K562 (cell line): Measurements from ENCODE around the gene NRP2. TPM values are rescaled to one million over a fixed set of nuclear protein-coding genes. Genes with fewer than 3 reads are reported as not detected.

ENCODE experiments used
- ATAC-seq: fragments of 200-7000 bp; cut with Tn5 transposase; 3 replicates; pipeline ENCODE4 v1.9.1; 2020; ENCODE audit warnings: moderate library complexity
- BruUV-seq: library from RNA; stranded (reverse); fragments of 400-500 nt; replicated peaks from 2 replicates; lab custom pipeline; 2021; lab: Mats Ljungman, UMichigan
- CTCF ChIA-PET: fragments of 300-600 bp; formaldehyde crosslinking; extraction: SDS; loops from one replicate; lab custom pipeline; 2021; ENCODE audit warnings: low intra/inter-chr PET ratio; lab: Yijun Ruan, JAX
- POLR2A ChIA-PET: fragments of 300-600, 350-650 bp; sonication (Branson Sonifier 250); formaldehyde crosslinking; extraction: SDS; loops from one replicate; lab custom pipeline; 2021; ENCODE audit warnings: antibody characterized with exemption, inconsistent platforms; lab: Yijun Ruan, JAX
- DNase-seq, 4 experiments: peaks; one replicate each; pipeline versions ENCODE4 v3.0.0 to v3.0.0-alpha.2; 2011 to 2018; ENCODE audit warnings: low spot score in 3 of 4, mixed read lengths in 3 of 4; ENCODE audit errors: extremely low read depth in 1 of 4
- FAIRE-seq: peaks from 2 replicates; lab custom pipeline; 2011; peaks lifted over from hg19 to GRCh38; lab: Jason Lieb, UNC
- H2AFZ ChIP-seq: 2 replicates; pipeline ENCODE4 v1.6.0; 2011; ENCODE audit warnings: low read depth, low read length, control low read depth, inconsistent platforms
- H3K27ac ChIP-seq: fragments of 200-600 bp; 3 replicates; pipeline ENCODE4 v1.8.0; 2011; ENCODE audit warnings: low read depth, mild to moderate bottlenecking, control low read depth, inconsistent platforms, low read length, moderate library complexity, mixed read lengths; ENCODE audit errors: extremely low read depth
- H3K27me3 ChIP-seq, 2 experiments: fragments of 300-600 bp in 1 of 2; 2 replicates in 1 of 2; 3 replicates in 1 of 2; pipeline versions ENCODE4 v1.6.0 to v1.8.0; 2011; ENCODE audit warnings: inconsistent platforms in 2 of 2, low read length in 2 of 2, mild to moderate bottlenecking in 1 of 2, mixed read lengths in 1 of 2, moderate library complexity in 1 of 2; ENCODE audit not compliant: control insufficient read depth in 2 of 2, insufficient read depth in 2 of 2
- H3K36me3 ChIP-seq: fragments of 300-600 bp; 3 replicates; pipeline ENCODE4 v1.8.0; 2011; ENCODE audit warnings: mild to moderate bottlenecking, low read length, inconsistent platforms; ENCODE audit not compliant: control insufficient read depth, insufficient read depth
- H3K4me1 ChIP-seq, 2 experiments: fragments of 200-600 bp in 1 of 2; replicated peaks in 1 of 2; 2 replicates in 1 of 2; 3 replicates in 1 of 2; pipeline versions ENCODE4 v1.5.1 to v1.8.0; 2011; ENCODE audit warnings: inconsistent platforms in 2 of 2, low read length in 2 of 2, mild to moderate bottlenecking in 1 of 2, mixed read lengths in 1 of 2, moderate library complexity in 1 of 2; ENCODE audit not compliant: control insufficient read depth in 2 of 2, insufficient read depth in 2 of 2
- H3K4me2 ChIP-seq: 2 replicates; pipeline ENCODE4 v1.6.1; 2011; ENCODE audit warnings: low read length, control low read depth, inconsistent platforms, mixed read lengths; ENCODE audit not compliant: insufficient read depth
- H3K4me3 ChIP-seq: fragments of 200-600 bp; sonication (generic), shearing (Covaris generic); 2 replicates; pipeline ENCODE4 v1.5.1; 2016; ENCODE audit warnings: control low read depth, inconsistent platforms
- H3K79me2 ChIP-seq: fragments of 200-600 bp; 3 replicates; pipeline ENCODE4 v1.8.0; 2011; ENCODE audit warnings: low read length, inconsistent platforms; ENCODE audit not compliant: control insufficient read depth, insufficient read depth
- H3K9ac ChIP-seq, 2 experiments: 2 replicates each; pipeline versions ENCODE4 v1.6.0 to v1.6.1; 2011; ENCODE audit warnings: low read depth in 2 of 2, low read length in 2 of 2, control low read depth in 1 of 2, inconsistent platforms in 1 of 2, mild to moderate bottlenecking in 1 of 2, mixed read lengths in 1 of 2; ENCODE audit not compliant: insufficient read depth in 1 of 2
- H3K9me1 ChIP-seq: one replicate; pipeline ENCODE4 v1.6.0; 2011; ENCODE audit warnings: inconsistent platforms, mild to moderate bottlenecking, low read length, moderate library complexity; ENCODE audit not compliant: control insufficient read depth, insufficient read depth
- H3K9me3 ChIP-seq: replicated peaks from 2 replicates; pipeline ENCODE4 v1.5.1; 2011; ENCODE audit warnings: low read depth, low read length, inconsistent platforms; ENCODE audit not compliant: control insufficient read depth, insufficient read depth
- H4K20me1 ChIP-seq: replicated peaks from 2 replicates; pipeline ENCODE4 v1.6.1; 2011; ENCODE audit warnings: low read length, inconsistent platforms, mixed read lengths; ENCODE audit not compliant: control insufficient read depth, insufficient read depth
- ARHGAP35 ChIP-seq: fragments of 450-650 bp; IDR thresholded peaks from 2 replicates; pipeline ENCODE4 v1.6.1; 2018; ENCODE audit not compliant: partially characterized antibody
- CREBBP ChIP-seq: IDR thresholded peaks from one replicate; pipeline ENCODE4 v1.6.1; 2012; ENCODE audit warnings: low read depth, mild to moderate bottlenecking, control low read depth, inconsistent platforms, low read length
- FOXA1 ChIP-seq: fragments of 450-650 bp; IDR thresholded peaks from 2 replicates; pipeline ENCODE4 v1.6.1; 2016; ENCODE audit warnings: mild to moderate bottlenecking, borderline replicate concordance
- KDM2B ChIP-seq: fragments of 250-450 bp; sonication (Bioruptor Pico); IDR thresholded peaks from 2 replicates; pipeline ENCODE4 v1.8.0; 2021; ENCODE audit warnings: mild to moderate bottlenecking, moderate library complexity
- SPI1 ChIP-seq: IDR thresholded peaks from 2 replicates; pipeline ENCODE4 v1.6.1; 2011; ENCODE audit warnings: low read depth, low read length, control low read depth, borderline replicate concordance
- SRSF3 ChIP-seq: fragments of 200-400 bp; formaldehyde crosslinking; IDR thresholded peaks from 2 replicates; pipeline ENCODE4 v1.6.1; 2016; ENCODE audit warnings: mild to moderate bottlenecking, low read length, moderate library complexity; ENCODE audit not compliant: insufficient read depth
- SUPT5H ChIP-seq: fragments of 450-650 bp; IDR thresholded peaks from 2 replicates; pipeline ENCODE4 v1.6.1; 2016
- ZNF184 ChIP-seq: sonication (generic); formaldehyde crosslinking; IDR thresholded peaks from 2 replicates; pipeline ENCODE4 v1.5.0; 2020; ENCODE audit warnings: missing genetic modification reagents
- ZNF41 ChIP-seq: fragments of 250-450 bp; sonication (Bioruptor Pico); conservative IDR thresholded peaks from 2 replicates; pipeline ENCODE4 v1.4.0; 2020; ENCODE audit warnings: mild to moderate bottlenecking
- ZNF75A ChIP-seq: fragments of 450-650 bp; formaldehyde crosslinking; IDR thresholded peaks from 2 replicates; pipeline ENCODE4 v1.4.0; 2020; ENCODE audit warnings: mild to moderate bottlenecking
- WGBS: fragments of 100-300 bp; shearing (Covaris generic); methylation state at CpG from one replicate; pipeline ENCODE4 v1.1.6; 2016; ENCODE audit warnings: low coverage, mixed read lengths; ENCODE audit not compliant: insufficient coverage; ENCODE audit errors: missing lambda C conversion rate; 5-methylcytosine and 5-hydroxymethylcytosine counted together
- in situ Hi-C: fragments of 300-500 bp; cut with MboI; formaldehyde crosslinking; loops from 4 replicates; pipeline ENCODE4 v1.15.0; 2018; ENCODE audit warnings: inconsistent platforms, mixed read lengths
- intact Hi-C: fragments of 100-400 bp; cut with micrococcal nuclease; formaldehyde crosslinking; loops from 2 replicates; pipeline ENCODE4 v1.14.2; 2022
- polyA plus RNA-seq, 8 experiments: library from polyadenylated mRNA; depleted of rRNA in 4 of 8; stranded (reverse) in 5 of 8; unstranded in 3 of 8; fragments of >200 nt; fragmentation: Nextera tagmentation in 2 of 8; fragmentation: Illumina TruSeq in 1 of 8; extraction: Ambion mirVana in 2 of 8; extraction: Trizol in 1 of 8; gene quantifications; 2 replicates each; pipeline versions ENCODE4 v1.2.1 to v1.2.3, GENCODE V29; 2011 to 2014; ENCODE audit warnings: inconsistent platforms in 1 of 8, missing spikeins in 1 of 8
- total RNA-seq, 7 experiments: library from RNA; depleted of rRNA in 6 of 7; stranded (reverse); fragments of >200 nt in 6 of 7; fragmentation: Illumina TruSeq in 2 of 7; extraction: Trizol in 2 of 7; gene quantifications; 2 replicates each; pipeline versions ENCODE4 v1.2.1 to v1.2.3, GENCODE V29; 2011 to 2021; ENCODE audit warnings: low replicate concordance in 1 of 7

Gene NRP2
- total and polyA plus RNA-seq, 9 of the 15 experiments (the other 6 are each of a cell fraction or from before 2014, with no cell fraction given): 0.05 to 0.31 (median 0.15) TPM; not detected in 5

GRCh38 chr2:205699515-205700289 is 17.4 kb downstream of the NRP2 start (continued):
- TF ChIP-seq SRSF3 (no peak), ZNF184 (CRISPR knock-in tag) (no peak), ARHGAP35 (no peak), KDM2B (CRISPR knock-in tag) (no peak)

- WGBS: 0% methylated on average over 12 of the region's 12 CpGs
- DNase-seq (no peak), FAIRE-seq (no peak), ATAC-seq (no peak)
- Histone ChIP-seq H3K4me2 (no peak overlapping the region), H4K20me1 (no peaks in the 10 kb centered on the region), H3K9ac (no peak overlapping the region), H2AFZ (no peak overlapping the region), H3K27me3 (peaks cover 0 to 4% of the 10 kb centered on the region in 2 experiments; a peak in 1 of 5 replicates), H3K36me3 (no peaks in the 10 kb centered on the region), H3K9me3 (no peaks in the 10 kb centered on the region), H3K4me1 (no peaks in the 10 kb centered on the region), H3K9me1 (no peaks in the 10 kb centered on the region), H3K4me3 (no peak overlapping the region), H3K79me2 (no peaks in the 10 kb centered on the region), H3K27ac (no peak overlapping the region)
- BruUV-seq: no TSS peak
- no peak for TF ChIP-seq SUPT5H
- no peak for TF ChIP-seq ZNF41 (CRISPR knock-in tag)
- TF ChIP-seq ZNF75A (CRISPR knock-in tag): no peak
- no peak for TF ChIP-seq FOXA1
- peak; percentile 43; the same call in 1 of the 2 replicates for TF ChIP-seq SPI1
- TF ChIP-seq CREBBP: no peak
- CTCF ChIA-PET: no interaction called here
- POLR2A ChIA-PET: no interaction called here
- intact Hi-C loops: no loop called here
- in situ Hi-C loops: no loop called here
Observed at GRCh38 chr2:205700331-205701132, 18.2 kb downstream of the NRP2 start.
